HG02588 (cell line): ENCODE data around the gene GPR158.

Experiments
- ATAC-seq: cut with Tn5 transposase; IDR thresholded peaks from one replicate; pipeline ENCODE4 v1.9.1; 2021; ENCODE audit warnings: mild to moderate bottlenecking, moderate library complexity; ENCODE audit not compliant: unreplicated experiment

GPR158 gene

GRCh38 chr10:25191162-25191895, 16.5 kb downstream of the GPR158 start:
- ATAC-seq: no peak

- no peak for ATAC-seq
Measured at GRCh38 chr10:25198151-25198550, 23.4 kb downstream of the GPR158 start.

GRCh38 chr10:25206693-25207414, 32.1 kb downstream of the GPR158 start:
- ATAC-seq: no peak

GRCh38 chr10:25209618-25210017, 34.8 kb downstream of the GPR158 start:
- ATAC-seq: no peak

GRCh38 chr10:25210265-25210664, 35.5 kb downstream of the GPR158 start:
- no peak for ATAC-seq

- no peak for ATAC-seq
Measured at GRCh38 chr10:25220156-25220555, 45.4 kb downstream of the GPR158 start.

GRCh38 chr10:25222085-25222660, 47.4 kb downstream of the GPR158 start:
- ATAC-seq: no peak

GRCh38 chr10:25226775-25227682, 52.2 kb downstream of the GPR158 start:
- no peak for ATAC-seq

- ATAC-seq: no peak
Measured at GRCh38 chr10:25231751-25232150, 57.0 kb downstream of the GPR158 start.

- no peak for ATAC-seq
Measured at GRCh38 chr10:25232204-25232603, 57.4 kb downstream of the GPR158 start.

- no peak for ATAC-seq
Measured at GRCh38 chr10:25245165-25245564, 70.4 kb downstream of the GPR158 start.

GRCh38 chr10:25257646-25258045, 82.8 kb downstream of the GPR158 start:
- no peak for ATAC-seq

GRCh38 chr10:25261110-25261509, 86.3 kb downstream of the GPR158 start:
- no peak for ATAC-seq

GRCh38 chr10:25261558-25261957, 86.8 kb downstream of the GPR158 start:
- no peak for ATAC-seq

GRCh38 chr10:25263931-25264330, 89.1 kb downstream of the GPR158 start:
- ATAC-seq: no peak

GRCh38 chr10:25278180-25278579, 103.4 kb downstream of the GPR158 start:
- ATAC-seq: no peak

GRCh38 chr10:25280076-25280475, 105.3 kb downstream of the GPR158 start:
- no peak for ATAC-seq

GRCh38 chr10:25280573-25280972, 105.8 kb downstream of the GPR158 start:
- ATAC-seq: no peak

- ATAC-seq: no peak
Measured at GRCh38 chr10:25285809-25286208, 111.0 kb downstream of the GPR158 start.

- no peak for ATAC-seq
Measured at GRCh38 chr10:25288181-25288580, 113.4 kb downstream of the GPR158 start.
